ENCODE measurements around the gene RIC3. TPM values are rescaled to one million over a fixed set of nuclear protein-coding genes. Genes with fewer than 3 reads are reported as not detected.
A peak's percentile ranks its signal among the peaks of the same experiment; 100 is the strongest.

RIC3 gene
- polyA plus RNA-seq, 2 donors: 6.2 to 11.6 TPM

DNA sequence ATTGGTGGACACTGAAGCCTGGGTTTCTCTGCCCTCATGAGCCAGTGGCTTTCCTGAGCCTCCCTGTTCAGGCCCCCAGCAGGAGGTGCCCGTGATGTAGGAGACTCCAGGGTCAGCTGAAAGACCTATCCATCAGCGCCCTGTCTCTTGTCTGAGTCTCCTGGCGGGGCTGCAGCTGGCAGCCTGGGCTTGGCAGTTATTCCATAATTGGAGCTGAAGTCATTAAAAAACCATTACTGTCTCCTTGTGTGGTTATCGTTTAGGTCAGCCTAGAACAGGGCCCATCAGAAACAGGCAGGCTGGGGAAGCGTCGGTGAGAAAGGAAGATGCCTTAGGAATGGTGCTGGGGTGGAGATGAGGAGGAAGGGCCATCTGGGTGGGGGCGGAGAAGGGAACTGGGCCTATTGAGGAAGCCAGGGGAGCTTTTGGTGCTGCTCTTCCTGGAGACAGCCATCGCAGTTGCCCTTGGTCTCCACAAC, 82.8 kb downstream of the RIC3 start:
- H3K9me3 ChIP-seq (ENCODE audit: control insufficient read depth in 2 of 2, insufficient read depth in 1 of 2, low read depth in 1 of 2, low read length in 1 of 2): no peaks in the 10 kb centered on the region
- no peaks in the 10 kb centered on the region for H3K36me3 ChIP-seq (ENCODE audit: control insufficient read depth in 2 of 2, insufficient read depth in 2 of 2, low read length in 1 of 2)
- H3K27me3 ChIP-seq (ENCODE audit: control insufficient read depth in 1 of 2, insufficient read depth in 2 of 2, low read length in 2 of 2): no peaks in the 10 kb centered on the region
- whole genome bisulfite sequencing, 2 donors: 55 to 58% methylated on average over 8 of the region's 8 CpGs
- H3K4me1 ChIP-seq (ENCODE audit: control insufficient read depth in 2 of 2, insufficient read depth in 2 of 2, low read length in 1 of 2): peaks cover 0 to 8% of the 10 kb centered on the region in 2 donors
- no peak overlapping the region for H3K4me3 ChIP-seq (ENCODE audit: low read depth in 1 of 2, low read length in 2 of 2)
- no peak overlapping the region for H3K27ac ChIP-seq (ENCODE audit: low read depth in 2 of 2, low read length in 1 of 2)

DNA sequence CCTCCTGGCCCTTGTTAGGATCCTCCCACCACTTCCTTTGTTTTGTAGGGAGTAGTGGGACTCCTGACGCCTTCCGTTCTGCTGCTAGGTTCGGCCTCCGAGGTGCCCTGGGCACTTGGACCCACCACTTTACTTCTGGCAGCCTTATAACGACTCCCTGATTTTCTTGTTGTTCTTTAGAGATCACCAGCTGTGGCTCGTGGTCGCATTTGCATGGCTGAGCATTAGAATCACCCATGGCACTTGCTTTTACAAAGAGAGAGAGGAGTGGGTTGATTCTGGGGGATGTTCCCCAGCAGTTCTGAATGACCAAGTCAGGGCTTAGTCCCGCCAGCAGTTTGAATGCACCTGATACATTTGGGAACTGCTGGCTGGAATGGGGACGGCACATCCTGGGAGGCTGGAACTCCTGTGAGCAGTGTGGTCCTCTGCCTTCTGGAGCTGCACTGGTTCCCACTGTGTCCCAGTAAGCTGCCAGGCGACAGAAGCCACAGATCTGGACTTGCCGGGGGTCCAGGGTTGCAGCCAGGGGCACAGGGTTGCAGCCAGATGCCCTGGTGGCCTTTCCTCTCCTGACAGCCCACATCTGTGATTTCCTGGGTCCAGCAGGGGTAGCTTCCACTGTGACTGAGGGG, 83.7 kb downstream of the RIC3 start:
- H3K4me1 ChIP-seq (ENCODE audit: control insufficient read depth in 2 of 2, insufficient read depth in 2 of 2, low read length in 1 of 2): peaks cover 0 to 8% of the 10 kb centered on the region in 2 donors
- no peak overlapping the region for H3K27ac ChIP-seq (ENCODE audit: low read depth in 2 of 2, low read length in 1 of 2)
- 80 to 87% methylated on average over 11 of the region's 11 CpGs for WGBS, 2 donors
- H3K4me3 ChIP-seq (ENCODE audit: low read depth in 1 of 2, low read length in 2 of 2): no peak overlapping the region
- no peaks in the 10 kb centered on the region for H3K27me3 ChIP-seq (ENCODE audit: control insufficient read depth in 1 of 2, insufficient read depth in 2 of 2, low read length in 2 of 2)
- no peaks in the 10 kb centered on the region for H3K9me3 ChIP-seq (ENCODE audit: control insufficient read depth in 2 of 2, insufficient read depth in 1 of 2, low read depth in 1 of 2, low read length in 1 of 2)
- no peaks in the 10 kb centered on the region for H3K36me3 ChIP-seq (ENCODE audit: control insufficient read depth in 2 of 2, insufficient read depth in 2 of 2, low read length in 1 of 2)

DNA sequence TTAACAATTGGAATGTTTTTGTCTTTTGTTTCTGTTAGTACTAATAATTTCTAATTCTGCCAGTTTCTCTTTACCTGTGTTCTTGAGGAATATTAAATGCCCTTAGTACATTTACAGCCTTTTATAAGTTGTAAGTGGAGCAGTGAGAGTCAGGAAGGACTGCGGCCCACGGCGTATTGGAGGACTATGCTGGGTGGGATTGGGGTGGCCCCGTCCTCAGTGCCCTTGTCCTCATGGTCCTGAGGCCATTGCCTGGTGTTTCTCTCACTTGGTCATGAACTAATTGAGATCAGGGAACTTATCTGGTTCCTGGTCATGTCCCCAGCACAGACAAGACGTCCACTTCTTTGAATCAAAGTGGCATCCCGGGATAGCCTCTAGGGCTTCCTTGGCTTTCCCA, 84.5 kb downstream of the RIC3 start:
- H3K4me3 ChIP-seq (ENCODE audit: low read depth in 1 of 2, low read length in 2 of 2): no peak overlapping the region
- 94% methylated on average over 6 of the region's 6 CpGs for WGBS, 2 donors
- H3K9me3 ChIP-seq (ENCODE audit: control insufficient read depth in 2 of 2, insufficient read depth in 1 of 2, low read depth in 1 of 2, low read length in 1 of 2): no peaks in the 10 kb centered on the region
- H3K27me3 ChIP-seq (ENCODE audit: control insufficient read depth in 1 of 2, insufficient read depth in 2 of 2, low read length in 2 of 2): no peaks in the 10 kb centered on the region
- peaks cover 0 to 5% of the 10 kb centered on the region in 2 donors for H3K4me1 ChIP-seq (ENCODE audit: control insufficient read depth in 2 of 2, insufficient read depth in 2 of 2, low read length in 1 of 2)
- no peaks in the 10 kb centered on the region for H3K36me3 ChIP-seq (ENCODE audit: control insufficient read depth in 2 of 2, insufficient read depth in 2 of 2, low read length in 1 of 2)
- H3K27ac ChIP-seq (ENCODE audit: low read depth in 2 of 2, low read length in 1 of 2): no peak overlapping the region

DNA sequence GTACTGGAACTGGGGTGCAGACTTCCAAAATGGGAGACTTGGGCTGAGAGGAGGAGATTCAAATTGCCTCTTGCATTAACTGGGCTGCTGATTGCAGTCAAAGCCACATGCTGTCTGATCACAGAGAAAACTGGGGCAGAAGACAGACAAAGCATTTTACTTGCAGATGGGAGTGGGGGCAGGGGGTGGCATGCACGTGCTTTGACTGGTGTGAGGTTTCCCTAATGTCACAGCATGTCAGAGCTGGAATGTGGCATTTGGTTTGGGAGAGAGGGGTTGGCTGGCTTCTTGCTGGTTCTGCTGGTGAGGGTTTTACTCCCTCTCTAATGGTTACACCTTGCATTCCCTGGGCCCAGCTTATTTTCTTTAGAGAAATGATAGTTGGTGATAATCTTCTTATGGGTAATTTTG, 84.9 kb downstream of the RIC3 start:
- Histone ChIP-seq H3K9me3 (ENCODE audit: control insufficient read depth in 2 of 2, insufficient read depth in 1 of 2, low read depth in 1 of 2, low read length in 1 of 2) (no peaks in the 10 kb centered on the region), H3K4me3 (ENCODE audit: low read depth in 1 of 2, low read length in 2 of 2) (no peak overlapping the region), H3K4me1 (ENCODE audit: control insufficient read depth in 2 of 2, insufficient read depth in 2 of 2, low read length in 1 of 2) (peaks cover 0 to 5% of the 10 kb centered on the region in 2 donors), H3K36me3 (ENCODE audit: control insufficient read depth in 2 of 2, insufficient read depth in 2 of 2, low read length in 1 of 2) (no peaks in the 10 kb centered on the region), H3K27me3 (ENCODE audit: control insufficient read depth in 1 of 2, insufficient read depth in 2 of 2, low read length in 2 of 2) (no peaks in the 10 kb centered on the region), H3K27ac (ENCODE audit: low read depth in 2 of 2, low read length in 1 of 2) (no peak overlapping the region)
- WGBS, 2 donors: 30 to 58% methylated on average over 1 of the region's 1 CpG

DNA sequence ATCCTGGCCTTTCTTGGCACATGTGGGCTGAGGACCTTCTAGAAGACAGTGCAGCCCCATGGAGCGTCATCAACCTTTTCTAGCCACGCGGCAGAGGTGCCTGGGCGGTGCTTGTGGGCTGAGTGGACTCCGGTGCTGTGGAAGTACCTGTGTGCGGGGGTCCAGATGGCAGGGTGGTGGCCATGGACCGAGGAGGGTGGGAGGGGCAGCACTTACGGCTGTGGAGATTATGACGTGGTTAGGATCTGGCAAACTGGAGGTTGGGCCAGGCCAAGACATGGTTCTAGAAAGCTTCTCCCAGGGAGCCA, 85.8 kb downstream of the RIC3 start:
- no peaks in the 10 kb centered on the region for H3K27me3 ChIP-seq (ENCODE audit: control insufficient read depth in 1 of 2, insufficient read depth in 2 of 2, low read length in 2 of 2)
- 76 to 80% methylated on average over 9 of the region's 9 CpGs for WGBS, 2 donors
- H3K36me3 ChIP-seq (ENCODE audit: control insufficient read depth in 2 of 2, insufficient read depth in 2 of 2, low read length in 1 of 2): no peaks in the 10 kb centered on the region
- peaks cover 0 to 5% of the 10 kb centered on the region in 2 donors for H3K4me1 ChIP-seq (ENCODE audit: control insufficient read depth in 2 of 2, insufficient read depth in 2 of 2, low read length in 1 of 2)
- no peak overlapping the region for H3K4me3 ChIP-seq (ENCODE audit: low read depth in 1 of 2, low read length in 2 of 2)
- H3K27ac ChIP-seq (ENCODE audit: low read depth in 2 of 2, low read length in 1 of 2): no peak overlapping the region
- H3K9me3 ChIP-seq (ENCODE audit: control insufficient read depth in 2 of 2, insufficient read depth in 1 of 2, low read depth in 1 of 2, low read length in 1 of 2): no peaks in the 10 kb centered on the region

DNA sequence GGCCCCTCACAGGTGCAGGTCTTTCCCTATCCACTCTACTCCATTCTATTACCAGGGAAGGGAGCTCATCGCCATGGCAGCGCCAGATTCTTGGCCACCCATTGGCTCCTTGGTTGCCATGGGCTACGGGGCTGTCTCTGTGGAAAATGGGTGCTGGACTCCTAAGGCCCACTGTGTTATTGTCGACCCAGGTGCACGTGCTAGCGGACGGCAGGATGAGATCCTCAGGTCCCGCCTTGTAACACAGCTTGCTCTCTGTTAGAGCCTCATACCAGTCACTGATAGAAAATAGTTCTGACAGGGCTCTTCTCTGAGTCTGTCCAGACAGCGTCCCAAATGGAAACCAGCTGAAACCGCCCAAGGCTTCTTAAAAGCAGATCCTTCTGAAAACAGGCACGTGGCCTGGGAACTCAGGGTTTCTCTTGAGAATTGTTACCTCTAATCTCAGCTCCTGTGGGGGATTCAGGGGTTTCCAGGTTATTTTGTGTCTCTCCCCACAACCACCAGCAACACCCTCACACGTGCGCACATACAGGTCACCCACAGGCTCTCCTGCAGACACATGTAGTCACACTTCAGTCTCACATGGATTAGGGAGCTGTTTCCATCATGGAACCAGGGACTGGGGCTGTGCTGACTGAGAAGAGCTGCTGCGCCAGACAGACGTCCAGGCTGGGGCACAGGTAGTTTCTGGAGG, 86.3 kb downstream of the RIC3 start:
- Histone ChIP-seq H3K36me3 (ENCODE audit: control insufficient read depth in 2 of 2, insufficient read depth in 2 of 2, low read length in 1 of 2) (no peaks in the 10 kb centered on the region), H3K4me3 (ENCODE audit: low read depth in 1 of 2, low read length in 2 of 2) (no peak overlapping the region), H3K4me1 (ENCODE audit: control insufficient read depth in 2 of 2, insufficient read depth in 2 of 2, low read length in 1 of 2) (peaks cover 0 to 5% of the 10 kb centered on the region in 2 donors), H3K27me3 (ENCODE audit: control insufficient read depth in 1 of 2, insufficient read depth in 2 of 2, low read length in 2 of 2) (no peaks in the 10 kb centered on the region), H3K27ac (ENCODE audit: low read depth in 2 of 2, low read length in 1 of 2) (no peak overlapping the region), H3K9me3 (ENCODE audit: control insufficient read depth in 2 of 2, insufficient read depth in 1 of 2, low read depth in 1 of 2, low read length in 1 of 2) (no peaks in the 10 kb centered on the region)
- WGBS, 2 donors: 85 to 89% methylated on average over 15 of the region's 15 CpGs

DNA sequence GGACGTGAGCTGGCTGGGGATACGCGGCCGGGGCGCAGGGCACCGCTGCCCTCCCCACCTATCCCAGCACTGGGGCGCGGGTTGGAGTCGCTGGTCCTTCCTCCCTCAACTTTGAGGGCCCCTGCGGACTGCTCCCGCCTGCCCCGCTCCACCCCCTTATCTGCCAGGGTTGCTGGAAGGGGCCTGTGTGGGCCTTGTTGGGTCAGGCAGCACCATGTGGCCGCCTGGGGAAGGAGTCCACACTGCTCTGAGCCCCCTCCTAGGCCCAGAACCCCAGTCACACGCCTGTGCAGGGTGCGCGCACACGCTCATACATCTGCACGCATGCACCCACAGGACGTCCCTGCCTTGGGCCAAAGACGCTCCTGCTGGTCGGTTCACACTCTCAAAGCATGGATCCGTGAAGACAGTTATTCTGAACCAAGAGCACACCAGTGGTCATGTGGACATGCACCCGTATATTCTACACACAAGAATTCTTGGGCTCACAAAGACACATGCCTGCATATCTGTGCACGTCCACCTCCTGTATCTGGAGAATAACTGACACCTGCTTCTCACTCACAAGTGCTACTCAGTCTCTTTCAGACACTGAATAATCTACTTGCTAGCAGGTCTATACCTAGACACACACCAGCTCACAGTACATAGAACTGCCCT, 87.1 kb downstream of the RIC3 start:
- 18% methylated on average over 24 of the region's 24 CpGs for WGBS, 2 donors
- Histone ChIP-seq H3K4me3 (ENCODE audit: low read depth in 1 of 2, low read length in 2 of 2) (peak overlapping the region; percentile 37 to 66), H3K36me3 (ENCODE audit: control insufficient read depth in 2 of 2, insufficient read depth in 2 of 2, low read length in 1 of 2) (no peaks in the 10 kb centered on the region), H3K9me3 (ENCODE audit: control insufficient read depth in 2 of 2, insufficient read depth in 1 of 2, low read depth in 1 of 2, low read length in 1 of 2) (no peaks in the 10 kb centered on the region), H3K27ac (ENCODE audit: low read depth in 2 of 2, low read length in 1 of 2) (no peak overlapping the region), H3K4me1 (ENCODE audit: control insufficient read depth in 2 of 2, insufficient read depth in 2 of 2, low read length in 1 of 2) (peaks cover 0 to 5% of the 10 kb centered on the region in 2 donors), H3K27me3 (ENCODE audit: control insufficient read depth in 1 of 2, insufficient read depth in 2 of 2, low read length in 2 of 2) (no peaks in the 10 kb centered on the region)

DNA sequence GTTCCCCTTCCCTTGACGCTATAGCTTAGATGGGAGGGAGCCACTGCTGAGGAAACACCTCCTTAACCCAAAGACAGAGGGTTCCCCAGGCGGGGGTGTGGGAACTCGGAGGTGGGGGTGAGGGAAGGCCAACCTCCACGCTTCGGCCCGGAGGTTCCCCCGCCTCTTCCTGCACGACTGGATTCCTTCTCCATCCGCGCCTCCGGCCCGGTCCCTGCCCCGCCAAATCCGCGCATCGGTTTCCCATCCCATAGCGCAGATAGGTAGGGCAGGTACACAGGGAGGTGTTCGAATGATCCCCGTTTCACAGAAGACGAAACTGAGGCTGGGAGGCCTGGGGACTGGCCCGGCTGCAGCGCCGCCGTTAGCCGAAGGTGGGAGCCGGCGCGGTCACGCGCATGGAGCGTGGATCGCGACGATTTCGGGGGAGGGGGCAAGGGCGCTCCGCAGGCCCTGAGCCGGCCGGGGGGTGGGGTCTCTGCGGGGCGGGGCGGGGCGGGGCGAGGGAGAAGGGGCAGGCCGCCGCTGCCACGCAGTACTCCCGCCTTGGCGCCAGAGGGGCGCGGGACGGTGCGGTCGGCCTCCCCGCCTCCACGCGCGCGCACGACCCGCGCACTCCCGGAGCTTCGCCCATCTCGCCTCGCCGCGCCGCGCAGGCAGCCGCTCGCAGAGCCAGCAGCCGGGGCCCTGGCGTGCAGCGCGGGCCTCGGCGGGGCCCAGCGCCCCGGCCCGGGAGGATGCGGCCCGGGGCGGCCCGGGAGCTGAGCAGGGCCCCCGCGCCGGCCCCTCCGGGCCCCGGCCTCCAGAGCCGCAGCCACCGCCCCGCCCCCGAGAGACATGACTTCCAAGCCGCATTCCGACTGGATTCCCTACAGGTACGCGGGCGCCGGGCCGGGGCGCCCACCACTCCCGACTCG, 87.9 kb downstream of the RIC3 start, which contains the start of gene TUB:
Gene TUB (plus strand): TSS at position 538 of the 917 bp plus-strand sequence. CDS start 300 bp downstream, at position 838.
- Histone ChIP-seq H3K9me3 (ENCODE audit: control insufficient read depth in 2 of 2, insufficient read depth in 1 of 2, low read depth in 1 of 2, low read length in 1 of 2) (no peaks in the 10 kb centered on the region), H3K27me3 (ENCODE audit: control insufficient read depth in 1 of 2, insufficient read depth in 2 of 2, low read length in 2 of 2) (no peaks in the 10 kb centered on the region), H3K27ac (ENCODE audit: low read depth in 2 of 2, low read length in 1 of 2) (no peak within 1 kb of the TSS), H3K4me1 (ENCODE audit: control insufficient read depth in 2 of 2, insufficient read depth in 2 of 2, low read length in 1 of 2) (peaks cover 0 to 5% of the 10 kb centered on the region in 2 donors), H3K36me3 (ENCODE audit: control insufficient read depth in 2 of 2, insufficient read depth in 2 of 2, low read length in 1 of 2) (no peaks in the 10 kb centered on the region), H3K4me3 (ENCODE audit: low read depth in 1 of 2, low read length in 2 of 2) (peak within 1 kb of the TSS; percentile 37 to 66)
- 1 to 2% methylated on average over 64 to 104 of the region's 104 CpGs for WGBS, 2 donors

DNA sequence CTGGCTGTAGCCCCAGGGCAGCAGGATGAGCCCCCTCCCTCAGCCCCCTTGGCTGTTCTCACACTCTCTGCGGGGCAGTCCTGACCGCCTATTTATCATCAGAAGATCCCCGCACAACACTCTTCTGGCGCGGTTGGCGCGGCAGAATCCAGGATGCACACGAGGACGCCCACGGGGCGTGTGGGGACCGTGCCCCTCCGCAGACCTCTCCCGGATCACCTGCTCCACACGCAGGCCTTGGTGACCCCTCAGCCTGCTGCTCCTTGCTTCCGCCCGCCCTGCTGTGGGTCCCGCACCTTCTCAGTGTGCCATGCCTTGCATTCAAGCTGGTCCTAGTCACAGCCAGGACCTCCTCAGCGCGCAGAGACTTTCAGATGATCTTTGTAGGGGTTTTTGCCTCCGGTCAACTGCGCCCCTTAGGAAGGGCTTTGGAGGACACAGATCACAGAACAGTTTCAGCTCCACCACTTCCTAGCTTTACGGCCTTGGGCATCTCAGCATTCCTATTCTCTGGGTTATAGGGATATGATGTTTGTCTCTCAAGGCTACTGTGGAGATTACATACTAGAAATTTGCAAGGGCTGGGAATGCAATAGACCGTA, 88.7 kb downstream of the RIC3 start:
- Histone ChIP-seq H3K9me3 (ENCODE audit: control insufficient read depth in 2 of 2, insufficient read depth in 1 of 2, low read depth in 1 of 2, low read length in 1 of 2) (no peaks in the 10 kb centered on the region), H3K36me3 (ENCODE audit: control insufficient read depth in 2 of 2, insufficient read depth in 2 of 2, low read length in 1 of 2) (no peaks in the 10 kb centered on the region), H3K27me3 (ENCODE audit: control insufficient read depth in 1 of 2, insufficient read depth in 2 of 2, low read length in 2 of 2) (no peaks in the 10 kb centered on the region), H3K4me1 (ENCODE audit: control insufficient read depth in 2 of 2, insufficient read depth in 2 of 2, low read length in 1 of 2) (peaks cover 0 to 5% of the 10 kb centered on the region in 2 donors), H3K4me3 (ENCODE audit: low read depth in 1 of 2, low read length in 2 of 2) (no peak overlapping the region), H3K27ac (ENCODE audit: low read depth in 2 of 2, low read length in 1 of 2) (no peak overlapping the region)
- 83 to 84% methylated on average over 24 of the region's 24 CpGs for WGBS, 2 donors
